ENCODE data around the gene MIR17HG.
A peak's percentile ranks its signal among the peaks of the same experiment; 100 is the strongest.

Gene MIR17HG

DNA sequence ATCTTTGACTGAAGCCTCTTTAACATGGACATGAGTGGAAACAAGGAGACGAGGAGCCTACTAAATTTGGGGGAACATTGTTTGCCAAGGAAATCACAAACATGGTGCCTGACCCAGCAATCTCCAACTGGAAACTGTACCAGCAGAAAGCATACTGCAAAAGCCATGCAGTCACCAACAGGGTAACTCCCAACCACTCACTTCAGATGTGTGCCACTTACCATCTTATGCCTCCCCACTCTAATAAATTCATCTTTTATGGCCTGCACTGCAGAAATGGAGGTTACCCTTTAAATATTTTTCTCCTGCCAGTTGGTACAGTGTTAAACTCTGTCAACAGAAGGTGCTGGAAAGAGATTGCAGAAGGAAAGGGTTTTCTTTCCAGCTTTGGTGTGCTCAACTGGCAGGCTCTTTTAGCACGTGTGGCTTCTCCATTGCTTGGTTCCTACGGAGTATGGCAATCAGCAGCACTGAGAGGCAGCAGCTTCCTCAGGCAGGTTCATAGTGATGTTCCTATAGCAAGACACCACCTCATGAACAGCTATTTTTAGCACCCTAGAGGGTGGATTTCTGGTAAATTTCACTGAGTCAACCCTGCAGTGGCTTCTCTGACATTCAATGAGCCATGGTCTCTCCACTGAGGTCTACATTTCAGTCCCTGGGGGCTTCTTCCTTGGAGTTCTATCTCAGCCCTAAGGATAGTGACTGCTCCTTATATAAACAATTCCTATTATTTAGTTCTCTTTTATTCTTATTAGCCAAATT, 21.4 kb downstream of the MIR17HG start:
- H3K18ac ChIP-seq (ENCODE audit: low read depth in 1 of 2, low read length in 2 of 2), result peak overlapping the region; percentile 2 to 48
- no peak overlapping the region for H3K27ac ChIP-seq (ENCODE audit: low read length, poor library complexity, severe bottlenecking)
- no peak overlapping the region for H3K4ac ChIP-seq (ENCODE audit: low read depth in 1 of 2, low read length in 2 of 2)
- no peak overlapping the region for H3K14ac ChIP-seq (ENCODE audit: low read length in 2 of 2)
- DNase-seq, result peak; percentile 58
- H3K4me2 ChIP-seq (ENCODE audit: low read length, poor library complexity, severe bottlenecking), result no peak overlapping the region
- H2BK12ac ChIP-seq (ENCODE audit: low read length in 2 of 2), result no peak overlapping the region
- H2BK5ac ChIP-seq (ENCODE audit: low read depth, low read length, poor library complexity, severe bottlenecking), result no peak overlapping the region
- no peak overlapping the region for H2BK15ac ChIP-seq (ENCODE audit: low read depth, poor library complexity, severe bottlenecking)
- no peak overlapping the region for H4K91ac ChIP-seq (ENCODE audit: low read length)
- no peak overlapping the region for H3K4me3 ChIP-seq (ENCODE audit: insufficient read depth in 1 of 2, low read depth in 1 of 2, low read length in 2 of 2)
- 91% methylated on average over 3 of the region's 3 CpGs for WGBS
- no peak overlapping the region for H3K9ac ChIP-seq (ENCODE audit: low read length)
- H2AFZ ChIP-seq (ENCODE audit: low read depth, low read length), result no peak overlapping the region
- peaks cover 2% of the 10 kb centered on the region for H3K4me1 ChIP-seq (ENCODE audit: control insufficient read depth, insufficient read depth, low read depth, low read length)
- no peak overlapping the region for H4K8ac ChIP-seq (ENCODE audit: low read length)
- H2BK120ac ChIP-seq (ENCODE audit: low read depth, low read length), result no peak overlapping the region
- H2AK5ac ChIP-seq (ENCODE audit: low read length, severe bottlenecking), result no peak overlapping the region
- no peaks in the 10 kb centered on the region for H3K9me3 ChIP-seq (ENCODE audit: control insufficient read depth, low read length)
- H3K36me3 ChIP-seq (ENCODE audit: control insufficient read depth in 1 of 2, insufficient read depth in 2 of 2, low read depth in 1 of 2, low read length in 2 of 2), result no peaks in the 10 kb centered on the region
- no peak overlapping the region for H3K23ac ChIP-seq (ENCODE audit: low read length in 2 of 2)
- no peaks in the 10 kb centered on the region for H3K79me1 ChIP-seq (replicated peaks; ENCODE audit: low read length, poor library complexity, severe bottlenecking)
- H3K27me3 ChIP-seq (ENCODE audit: control insufficient read depth in 1 of 2, insufficient read depth in 1 of 2, low read length in 2 of 2), result no peaks in the 10 kb centered on the region

DNA sequence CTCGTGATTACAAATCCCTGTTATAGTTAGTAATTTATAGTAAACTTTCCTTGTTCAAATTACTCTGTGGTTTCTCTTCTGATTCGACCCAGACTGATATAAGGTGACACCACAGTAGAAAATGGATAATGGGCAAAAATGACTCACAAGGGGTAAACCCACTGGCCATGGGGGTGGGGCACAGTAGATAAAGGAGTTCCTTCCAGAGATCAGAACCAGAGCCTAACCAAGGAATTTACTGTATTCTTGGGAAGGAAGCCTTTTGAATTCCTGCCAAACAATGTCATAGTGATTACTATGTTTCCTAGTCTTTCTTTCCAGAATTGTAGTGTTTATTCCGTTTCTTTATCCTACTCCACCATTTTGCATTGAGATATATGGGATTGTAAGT, 21.9 kb downstream of the MIR17HG start:
- 38% methylated on average over 1 of the region's 3 CpGs for WGBS
- H3K4me2 ChIP-seq (ENCODE audit: low read length, poor library complexity, severe bottlenecking), result no peak overlapping the region
- DNase-seq, result peak; percentile 61
- H3K27ac ChIP-seq (ENCODE audit: low read length, poor library complexity, severe bottlenecking), result no peak overlapping the region
- no peak overlapping the region for H2AFZ ChIP-seq (ENCODE audit: low read depth, low read length)
- H3K9me3 ChIP-seq (ENCODE audit: control insufficient read depth, low read length), result no peaks in the 10 kb centered on the region
- H2BK12ac ChIP-seq (ENCODE audit: low read length in 2 of 2), result no peak overlapping the region
- H4K91ac ChIP-seq (ENCODE audit: low read length), result no peak overlapping the region
- H3K9ac ChIP-seq (ENCODE audit: low read length), result no peak overlapping the region
- H4K8ac ChIP-seq (ENCODE audit: low read length), result no peak overlapping the region
- no peak overlapping the region for H2BK5ac ChIP-seq (ENCODE audit: low read depth, low read length, poor library complexity, severe bottlenecking)
- H2AK5ac ChIP-seq (ENCODE audit: low read length, severe bottlenecking), result no peak overlapping the region
- no peaks in the 10 kb centered on the region for H3K36me3 ChIP-seq (ENCODE audit: control insufficient read depth in 1 of 2, insufficient read depth in 2 of 2, low read depth in 1 of 2, low read length in 2 of 2)
- no peaks in the 10 kb centered on the region for H3K79me1 ChIP-seq (replicated peaks; ENCODE audit: low read length, poor library complexity, severe bottlenecking)
- H3K4me3 ChIP-seq (ENCODE audit: insufficient read depth in 1 of 2, low read depth in 1 of 2, low read length in 2 of 2), result no peak overlapping the region
- no peak overlapping the region for H3K4ac ChIP-seq (ENCODE audit: low read depth in 1 of 2, low read length in 2 of 2)
- H3K27me3 ChIP-seq (ENCODE audit: control insufficient read depth in 1 of 2, insufficient read depth in 1 of 2, low read length in 2 of 2), result no peaks in the 10 kb centered on the region
- H2BK120ac ChIP-seq (ENCODE audit: low read depth, low read length), result no peak overlapping the region
- H2BK15ac ChIP-seq (ENCODE audit: low read depth, poor library complexity, severe bottlenecking), result no peak overlapping the region
- no peak overlapping the region for H3K23ac ChIP-seq (ENCODE audit: low read length in 2 of 2)
- peaks cover 2% of the 10 kb centered on the region for H3K4me1 ChIP-seq (ENCODE audit: control insufficient read depth, insufficient read depth, low read depth, low read length)
- no peak overlapping the region for H3K18ac ChIP-seq (ENCODE audit: low read depth in 1 of 2, low read length in 2 of 2)
- H3K14ac ChIP-seq (ENCODE audit: low read length in 2 of 2), result no peak overlapping the region

DNA sequence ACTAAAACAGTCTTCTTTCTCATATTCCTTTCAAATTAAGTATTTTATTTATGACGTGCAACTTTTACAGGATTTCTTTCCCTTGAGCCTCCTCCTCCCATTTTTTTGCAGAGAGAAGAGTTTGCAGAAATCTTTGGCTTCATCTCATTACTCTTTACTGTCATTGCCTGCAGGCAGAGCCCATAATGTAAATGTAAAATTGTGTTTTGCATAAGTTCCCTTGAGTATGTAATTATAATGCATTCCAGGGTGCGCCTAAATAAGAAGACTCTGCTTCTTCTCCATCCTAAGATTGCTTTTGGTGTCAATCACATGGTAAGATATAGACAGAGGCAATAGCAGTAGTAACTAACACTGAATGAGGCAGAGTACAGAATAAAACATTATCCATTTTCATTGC, 23.0 kb downstream of the MIR17HG start:
- Histone ChIP-seq H3K79me1 (replicated peaks; ENCODE audit: low read length, poor library complexity, severe bottlenecking) (no peaks in the 10 kb centered on the region), H3K9me3 (ENCODE audit: control insufficient read depth, low read length) (no peaks in the 10 kb centered on the region), H2BK15ac (ENCODE audit: low read depth, poor library complexity, severe bottlenecking) (no peak overlapping the region), H3K9ac (ENCODE audit: low read length) (no peak overlapping the region), H3K18ac (ENCODE audit: low read depth in 1 of 2, low read length in 2 of 2) (no peak overlapping the region), H4K8ac (ENCODE audit: low read length) (no peak overlapping the region), H3K4me2 (ENCODE audit: low read length, poor library complexity, severe bottlenecking) (no peak overlapping the region), H3K27me3 (ENCODE audit: control insufficient read depth in 1 of 2, insufficient read depth in 1 of 2, low read length in 2 of 2) (no peaks in the 10 kb centered on the region), H3K14ac (ENCODE audit: low read length in 2 of 2) (no peak overlapping the region), H2AFZ (ENCODE audit: low read depth, low read length) (no peak overlapping the region), H2BK120ac (ENCODE audit: low read depth, low read length) (no peak overlapping the region), H3K4me1 (ENCODE audit: control insufficient read depth, insufficient read depth, low read depth, low read length) (peaks cover 2% of the 10 kb centered on the region), H2AK5ac (ENCODE audit: low read length, severe bottlenecking) (no peak overlapping the region), H3K36me3 (ENCODE audit: control insufficient read depth in 1 of 2, insufficient read depth in 2 of 2, low read depth in 1 of 2, low read length in 2 of 2) (no peaks in the 10 kb centered on the region), H3K23ac (ENCODE audit: low read length in 2 of 2) (no peak overlapping the region), H4K91ac (ENCODE audit: low read length) (no peak overlapping the region), H3K4ac (ENCODE audit: low read depth in 1 of 2, low read length in 2 of 2) (no peak overlapping the region), H3K4me3 (ENCODE audit: insufficient read depth in 1 of 2, low read depth in 1 of 2, low read length in 2 of 2) (no peak overlapping the region), H2BK5ac (ENCODE audit: low read depth, low read length, poor library complexity, severe bottlenecking) (no peak overlapping the region), H2BK12ac (ENCODE audit: low read length in 2 of 2) (no peak overlapping the region), H3K27ac (ENCODE audit: low read length, poor library complexity, severe bottlenecking) (no peak overlapping the region)
- DNase-seq, result no peak
- WGBS, result 100% methylated on average over 1 of the region's 2 CpGs

DNA sequence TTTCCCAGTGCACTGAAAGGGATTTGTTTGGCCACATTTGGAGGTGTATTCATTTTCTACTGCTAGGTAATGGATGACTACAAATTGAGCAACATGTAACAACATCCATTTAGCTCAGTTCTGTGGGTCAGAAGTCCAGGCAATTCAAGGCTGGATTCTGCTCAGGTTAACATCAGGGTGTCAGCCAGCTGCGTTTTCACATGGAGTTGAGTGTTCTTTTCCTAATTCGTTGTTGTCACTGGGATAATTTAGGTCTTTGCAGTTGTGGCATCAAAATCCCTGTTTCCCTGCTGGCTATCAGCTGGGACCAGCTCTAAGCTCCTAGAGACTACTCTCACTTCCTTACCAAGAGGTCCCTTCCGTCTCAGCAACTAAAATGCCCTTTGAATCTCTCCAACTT, 25.4 kb downstream of the MIR17HG start:
- WGBS, result 88% methylated on average over 2 of the region's 3 CpGs
- Histone ChIP-seq H3K4me1 (ENCODE audit: control insufficient read depth, insufficient read depth, low read depth, low read length) (peaks cover 2% of the 10 kb centered on the region), H2BK12ac (ENCODE audit: low read length in 2 of 2) (no peak overlapping the region)

More for the DNA sequence above, 25.4 kb downstream of the MIR17HG start:
- no peak overlapping the region for H4K91ac ChIP-seq (ENCODE audit: low read length)
- H3K14ac ChIP-seq (ENCODE audit: low read length in 2 of 2), result no peak overlapping the region
- no peak for DNase-seq
- H3K9me3 ChIP-seq (ENCODE audit: control insufficient read depth, low read length), result no peaks in the 10 kb centered on the region
- no peak overlapping the region for H2BK5ac ChIP-seq (ENCODE audit: low read depth, low read length, poor library complexity, severe bottlenecking)
- no peak overlapping the region for H2BK15ac ChIP-seq (ENCODE audit: low read depth, poor library complexity, severe bottlenecking)
- no peak overlapping the region for H3K4me2 ChIP-seq (ENCODE audit: low read length, poor library complexity, severe bottlenecking)
- no peak overlapping the region for H3K4ac ChIP-seq (ENCODE audit: low read depth in 1 of 2, low read length in 2 of 2)
- H3K27ac ChIP-seq (ENCODE audit: low read length, poor library complexity, severe bottlenecking), result no peak overlapping the region
- H3K79me1 ChIP-seq (replicated peaks; ENCODE audit: low read length, poor library complexity, severe bottlenecking), result no peaks in the 10 kb centered on the region
- H3K18ac ChIP-seq (ENCODE audit: low read depth in 1 of 2, low read length in 2 of 2), result no peak overlapping the region
- H3K9ac ChIP-seq (ENCODE audit: low read length), result no peak overlapping the region
- H3K4me3 ChIP-seq (ENCODE audit: insufficient read depth in 1 of 2, low read depth in 1 of 2, low read length in 2 of 2), result no peak overlapping the region
- no peak overlapping the region for H4K8ac ChIP-seq (ENCODE audit: low read length)
- no peaks in the 10 kb centered on the region for H3K36me3 ChIP-seq (ENCODE audit: control insufficient read depth in 1 of 2, insufficient read depth in 2 of 2, low read depth in 1 of 2, low read length in 2 of 2)
- H2BK120ac ChIP-seq (ENCODE audit: low read depth, low read length), result no peak overlapping the region
- no peak overlapping the region for H2AFZ ChIP-seq (ENCODE audit: low read depth, low read length)
- H3K27me3 ChIP-seq (ENCODE audit: control insufficient read depth in 1 of 2, insufficient read depth in 1 of 2, low read length in 2 of 2), result no peaks in the 10 kb centered on the region
- H3K23ac ChIP-seq (ENCODE audit: low read length in 2 of 2), result no peak overlapping the region
- no peak overlapping the region for H2AK5ac ChIP-seq (ENCODE audit: low read length, severe bottlenecking)
